Epithelial cell of esophagus (primary cell): Measurements from ENCODE around the gene ADPRHL1.
"Not testable (repeated sequence)": the region's sequence is repeated elsewhere in the genome, so short reads cannot be mapped to it uniquely, and the experiment has no call there.

Experiments
- DNase-seq: peaks from one replicate; pipeline ENCODE4 v3.0.0; 2010; ENCODE audit warnings: low read depth
- H3K4me3 ChIP-seq: 2 replicates; pipeline ENCODE4 v1.5.1; 2011; ENCODE audit warnings: mild to moderate bottlenecking, low read length, control low read depth
- CTCF ChIP-seq: IDR thresholded peaks from 2 replicates; pipeline ENCODE4 v1.5.1; 2011; ENCODE audit warnings: low read depth, mild to moderate bottlenecking, low read length, control low read depth, inconsistent platforms; ENCODE audit not compliant: insufficient read depth; ENCODE audit errors: missing control alignments

ADPRHL1 gene

GRCh38 chr13:113442985-113443362 is 10.3 kb downstream of the ADPRHL1 start:
- DNase-seq, result no peak
- TF ChIP-seq CTCF, result no peak
- no peak overlapping the region for H3K4me3 ChIP-seq

- no peak for DNase-seq
- TF ChIP-seq CTCF, result no peak
- H3K4me3 ChIP-seq, result no peak overlapping the region
Measured at GRCh38 chr13:113442354-113442984, 10.8 kb downstream of the ADPRHL1 start.

- no peak for TF ChIP-seq CTCF
- no peak for DNase-seq
- H3K4me3 ChIP-seq, result no peak overlapping the region
Measured at GRCh38 chr13:113441661-113442060, 11.6 kb downstream of the ADPRHL1 start.

GRCh38 chr13:113437408-113438010 is 15.8 kb downstream of the ADPRHL1 start:
- no peak for DNase-seq
- TF ChIP-seq CTCF, result no peak
- H3K4me3 ChIP-seq, result no peak overlapping the region

GRCh38 chr13:113436866-113437265 is 16.4 kb downstream of the ADPRHL1 start:
- DNase-seq, result not testable (repeated sequence)

GRCh38 chr13:113435907-113436306 is 17.4 kb downstream of the ADPRHL1 start:
- H3K4me3 ChIP-seq, DNase-seq: not testable (repeated sequence)

More at GRCh38 chr13:113436866-113437265, 16.4 kb downstream of the ADPRHL1 start:
- not testable (repeated sequence) for H3K4me3 ChIP-seq

GRCh38 chr13:113433391-113433916 is 19.8 kb downstream of the ADPRHL1 start:
- no peak for DNase-seq
- no peak for TF ChIP-seq CTCF
- H3K4me3 ChIP-seq, result no peak overlapping the region
